ENCODE data around the gene CNGA3. TPM values are rescaled to one million over a fixed set of nuclear protein-coding genes. Genes with fewer than 3 reads are reported as not detected.

CNGA3 gene
- total RNA-seq, 4 donors from 2014 or later = 0.44 to 0.57 (median 0.48) TPM; not detected in 1

DNA sequence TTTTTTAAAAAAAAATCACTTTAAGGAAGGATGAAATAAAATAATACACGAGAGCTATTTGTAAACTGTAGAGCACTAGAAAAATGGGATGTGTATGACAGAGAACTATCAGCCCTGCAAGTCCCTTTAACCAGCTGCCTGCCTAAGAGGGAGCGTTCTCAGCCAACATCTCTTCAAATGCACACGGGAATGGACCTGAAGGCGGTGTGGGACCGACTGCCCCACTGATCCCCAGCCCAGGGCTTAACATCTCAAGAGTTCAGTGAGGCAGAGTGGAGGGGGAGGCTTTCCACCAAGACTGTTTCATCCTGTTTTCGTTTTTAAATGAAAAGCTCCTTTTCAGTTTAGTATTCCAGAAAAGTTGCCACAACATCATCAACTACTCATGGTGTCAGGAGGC is 100.6 kb downstream of the CNGA3 start:
- Histone ChIP-seq H3K9me3 (no peaks in the 10 kb centered on the region), H3K36me3 (no peaks in the 10 kb centered on the region), H3K27me3 (no peaks in the 10 kb centered on the region), H3K4me1 (peaks cover 21 to 57% (median 26%) of the 10 kb centered on the region in 3 donors), H3K27ac (peak overlapping the region in 2 of 4 donors; percentile 19 to 63), H3K4me3 (no peak overlapping the region)
- 64 to 67% methylated on average over 6 of the region's 6 CpGs for WGBS, 2 donors
- no peak for DNase-seq
- TF ChIP-seq, protein P1, sequence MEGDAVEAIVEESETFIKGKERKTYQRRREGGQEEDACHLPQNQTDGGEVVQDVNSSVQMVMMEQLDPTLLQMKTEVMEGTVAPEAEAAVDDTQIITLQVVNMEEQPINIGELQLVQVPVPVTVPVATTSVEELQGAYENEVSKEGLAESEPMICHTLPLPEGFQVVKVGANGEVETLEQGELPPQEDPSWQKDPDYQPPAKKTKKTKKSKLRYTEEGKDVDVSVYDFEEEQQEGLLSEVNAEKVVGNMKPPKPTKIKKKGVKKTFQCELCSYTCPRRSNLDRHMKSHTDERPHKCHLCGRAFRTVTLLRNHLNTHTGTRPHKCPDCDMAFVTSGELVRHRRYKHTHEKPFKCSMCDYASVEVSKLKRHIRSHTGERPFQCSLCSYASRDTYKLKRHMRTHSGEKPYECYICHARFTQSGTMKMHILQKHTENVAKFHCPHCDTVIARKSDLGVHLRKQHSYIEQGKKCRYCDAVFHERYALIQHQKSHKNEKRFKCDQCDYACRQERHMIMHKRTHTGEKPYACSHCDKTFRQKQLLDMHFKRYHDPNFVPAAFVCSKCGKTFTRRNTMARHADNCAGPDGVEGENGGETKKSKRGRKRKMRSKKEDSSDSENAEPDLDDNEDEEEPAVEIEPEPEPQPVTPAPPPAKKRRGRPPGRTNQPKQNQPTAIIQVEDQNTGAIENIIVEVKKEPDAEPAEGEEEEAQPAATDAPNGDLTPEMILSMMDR (IDR thresholded peaks at IDR 0.05) = no peak
- no peak for TF ChIP-seq POLR2A (IDR thresholded peaks at IDR 0.05)
- intact Hi-C loops (cut with DNase I) = no loop called here

Other genes starting within 250 kb of the CNGA3 start
- gene INPP4A, start 98.4 kb downstream of the CNGA3 start, total RNA-seq = 10 to 100 TPM in 2 of 4 donors, 1 to 10 TPM in 2; 7.4 to 17.9 (median 9.4) TPM